Uterine smooth muscle cell (primary cell): ENCODE measurements around the gene HCRTR2. TPM values are rescaled to one million over a fixed set of nuclear protein-coding genes. Genes with fewer than 3 reads are reported as not detected.

Experiments used
- total RNA-seq: library from RNA; depleted of rRNA; stranded (reverse); fragments of >200 nt; gene quantifications from 2 replicates; pipeline ENCODE4 v1.2.3, GENCODE V29; 2014

The HCRTR2 gene
- not detected in 2 replicates for total RNA-seq

GRCh38 chr6:55174211-55175026 is at the start of gene HCRTR2:
TSS of gene HCRTR2 (plus strand) at chr6:55174515. CDS start at chr6:55174588, 73 bp downstream.

GRCh38 chr6:55327169-55327568 is 152.9 kb downstream of the HCRTR2 start, which contains the start of gene GFRAL:
TSS of gene GFRAL (plus strand) at chr6:55327469. CDS start at chr6:55327555, 86 bp downstream.

Other genes with a start within 250 kb of the HCRTR2 start
- not detected in 2 replicates for gene GFRAL, start 153.0 kb downstream of the HCRTR2 start, total RNA-seq